Sciatic nerve (tissue), 2 donors: Measurements from ENCODE around the gene ADGRF4. TPM values are rescaled to one million over a fixed set of nuclear protein-coding genes. Genes with fewer than 3 reads are reported as not detected.
A peak's percentile ranks its signal among the peaks of the same experiment; 100 is the strongest.
"Not testable (repeated sequence)": the region's sequence is repeated elsewhere in the genome, so short reads cannot be mapped to it uniquely, and the experiment has no call there.

Experiments used
- ATAC-seq: fragments of 200-7000 bp; cut with Tn5 transposase; one replicate; pipeline ENCODE4 v1.9.1; 2020; ENCODE audit warnings: mild to moderate bottlenecking, moderate library complexity
- DNase-seq: peaks from one replicate; pipeline ENCODE4 v3.0.0-alpha.2; 2020; ENCODE audit warnings: low spot score
- intact Hi-C: fragments of 100-400 bp; cut with DNase I; formaldehyde crosslinking; loops from one replicate; pipeline ENCODE4 v1.14.2; 2022
- total RNA-seq: library from RNA; stranded (reverse); fragmentation: NEBNext Ultra II Directional; extraction: Animal tissue kit (Norgen Biotek cat#: 25700); gene quantifications from one replicate; pipeline ENCODE4 v1.2.1, GENCODE V29; 2021
- donor health status: DM: no; HTN: no; CAD: no.
- donor health status: DM: no; HTN: no; CAD: no.

The ADGRF4 gene
- total RNA-seq, 1 donor from 2014 or later = not detected

DNA sequence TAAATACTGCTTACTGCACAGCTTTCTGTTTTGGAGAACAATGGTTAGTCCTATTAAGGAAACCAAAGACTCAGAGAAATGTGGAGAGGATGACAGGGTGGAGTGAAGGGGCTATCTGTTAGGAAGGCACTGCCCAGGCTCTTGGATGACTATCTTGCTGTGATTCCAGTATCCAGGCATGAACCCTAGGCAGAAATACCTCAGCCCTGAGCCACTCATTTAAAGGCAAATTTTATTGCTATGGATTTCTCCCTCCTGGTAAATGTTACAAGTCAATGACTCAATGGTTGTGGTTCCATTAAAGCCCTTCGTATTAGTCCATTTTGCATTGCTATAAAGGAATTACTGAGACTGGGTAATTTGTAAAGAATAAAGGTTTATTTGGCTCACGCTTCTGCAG is 25.9 kb downstream of the ADGRF4 start:
- ATAC-seq (no peak), DNase-seq (no peak)
- intact Hi-C loops = no loop called here

DNA sequence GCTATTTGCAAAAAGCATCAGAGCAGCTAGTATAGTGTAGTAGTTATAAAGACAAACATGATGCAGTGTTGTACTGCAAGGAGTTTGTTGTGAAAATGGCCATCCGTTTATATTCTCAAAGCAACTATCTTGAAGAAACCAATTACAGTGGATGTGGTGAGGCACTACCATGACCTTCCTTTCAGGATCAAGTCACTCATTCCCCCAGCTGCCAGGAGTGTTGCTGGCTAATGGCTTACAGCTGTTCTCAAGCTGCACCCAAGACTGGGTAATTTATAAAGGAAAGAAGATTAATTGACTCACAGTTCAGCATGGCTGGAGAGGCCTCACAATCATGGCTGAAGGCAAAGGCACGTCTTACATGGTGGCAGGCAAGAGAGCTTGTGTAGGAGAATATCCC is 29.0 kb downstream of the ADGRF4 start:
- DNase-seq (no peak), ATAC-seq (no peak)
- intact Hi-C loops = no loop called here

GRCh38 chr6:47729019-47729418 is 30.6 kb downstream of the ADGRF4 start:
- DNase-seq (no peak), ATAC-seq (no peak)
- intact Hi-C loops = no loop called here

- ATAC-seq (no peak), DNase-seq (no peak)
- intact Hi-C loops = no loop called here
These were observed 31.1 kb downstream of the ADGRF4 start for GRCh38 chr6:47729457-47729856.

GRCh38 chr6:47733879-47734558 is 35.6 kb downstream of the ADGRF4 start:
- intact Hi-C loops = no loop called here
- DNase-seq = no peak
- no peak for ATAC-seq

DNA sequence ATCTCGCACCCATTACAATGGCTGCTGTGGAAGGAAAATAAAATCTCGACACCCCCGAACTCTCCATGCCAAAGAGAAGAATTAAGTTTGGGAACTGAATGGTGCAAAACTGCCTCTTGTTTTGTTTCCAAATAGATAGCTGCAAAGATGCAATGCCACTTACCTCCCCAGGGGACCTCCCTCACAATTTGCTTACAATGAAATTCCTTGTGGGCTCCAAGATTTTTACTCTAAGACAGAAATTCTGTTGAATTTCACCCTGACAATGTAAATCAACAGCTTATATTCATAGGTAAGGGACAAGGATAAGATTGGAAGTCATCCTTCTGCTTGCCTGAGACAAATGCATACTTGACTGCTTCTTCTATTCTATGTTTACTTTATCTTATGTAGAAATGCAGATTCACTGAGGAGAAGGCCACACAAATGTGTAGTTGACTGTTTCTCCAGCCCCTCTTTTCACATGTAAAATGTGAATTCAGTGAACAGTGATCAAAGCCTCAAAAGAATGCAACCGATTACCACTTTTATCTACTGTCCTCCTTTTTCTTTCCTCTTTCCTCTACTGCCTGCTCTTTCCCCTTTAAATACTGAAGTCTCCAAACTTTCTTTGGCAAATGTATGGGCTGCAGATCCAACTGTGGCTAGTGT is 36.6 kb downstream of the ADGRF4 start:
- intact Hi-C loops = no loop called here
- no peak for DNase-seq
- no peak for ATAC-seq

DNA sequence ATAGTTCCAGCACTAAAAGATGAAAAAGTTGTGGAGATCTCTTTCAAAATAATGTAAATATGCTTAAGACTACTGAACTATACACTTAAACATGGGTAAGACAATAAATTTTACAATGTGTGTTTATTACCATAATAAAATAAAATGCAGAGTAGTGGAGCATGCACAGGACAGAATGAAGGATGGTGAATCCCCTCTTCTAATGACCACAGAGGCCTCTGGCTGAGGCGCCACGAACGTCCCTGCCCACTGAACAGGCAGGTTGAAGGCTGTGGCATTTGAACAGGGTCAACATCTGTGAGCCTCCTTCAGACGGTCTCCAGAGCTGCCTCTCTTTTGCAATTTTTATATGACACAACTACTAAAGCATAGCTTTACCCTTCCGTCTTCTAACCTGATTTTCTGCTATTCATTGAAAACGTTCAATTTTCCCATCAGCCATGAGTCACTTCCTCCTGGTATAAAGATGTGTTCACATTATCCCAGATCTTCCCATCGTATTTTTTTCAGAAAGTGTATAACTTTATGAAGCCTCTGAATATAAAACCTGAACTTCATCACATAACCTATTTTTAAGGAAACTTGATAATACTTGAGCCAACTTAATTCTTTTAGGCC is 37.8 kb downstream of the ADGRF4 start:
- ATAC-seq (no peak), DNase-seq (no peak)
- intact Hi-C loops = no loop called here

- intact Hi-C loops = no loop called here
- ATAC-seq (peak; percentile 32), DNase-seq (no peak)
These were observed 39.0 kb downstream of the ADGRF4 start for GRCh38 chr6:47737406-47737805.

DNA sequence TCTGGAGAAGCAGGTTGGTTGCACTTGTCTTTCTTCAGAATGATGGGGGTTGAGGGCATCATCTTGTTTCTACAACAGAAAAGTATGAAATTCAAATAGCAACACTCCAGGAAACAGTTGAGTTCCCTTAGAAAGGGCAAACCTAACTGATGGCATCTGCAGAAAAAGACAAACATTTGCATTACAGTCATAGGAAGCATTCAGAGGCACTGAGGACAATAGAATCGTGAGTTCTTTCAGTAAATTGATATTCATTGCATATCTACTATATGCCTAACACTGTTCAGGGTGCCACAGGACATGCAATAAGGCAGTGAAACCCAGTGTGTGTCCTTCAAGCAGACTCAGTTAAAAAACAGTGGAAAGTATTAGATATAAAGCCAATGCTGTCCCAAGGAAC is 42.3 kb downstream of the ADGRF4 start:
- DNase-seq = no peak
- intact Hi-C loops = no loop called here
- ATAC-seq = no peak

GRCh38 chr6:47741807-47742206 is 43.4 kb downstream of the ADGRF4 start:
- DNase-seq (no peak), ATAC-seq (no peak)
- intact Hi-C loops = no loop called here

DNA sequence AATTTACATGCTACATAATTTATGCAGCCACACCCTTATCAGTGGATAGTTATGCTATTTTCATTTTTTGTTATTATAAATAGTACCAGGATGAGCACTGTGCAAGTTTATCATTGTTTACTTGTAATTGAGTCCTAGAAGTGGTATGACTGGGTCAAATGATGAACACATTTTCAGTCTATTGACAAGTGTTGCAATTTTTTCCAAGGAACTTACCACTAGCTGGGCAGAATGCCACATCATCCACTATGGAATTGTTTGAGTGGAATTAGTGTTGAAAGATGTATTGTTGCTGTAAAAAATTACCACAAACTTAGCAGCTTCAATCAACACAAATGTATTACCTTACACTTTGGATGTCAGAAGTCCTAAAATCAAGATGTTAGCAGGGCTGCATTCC is 45.4 kb downstream of the ADGRF4 start:
- ATAC-seq = no peak
- intact Hi-C loops = no loop called here

GRCh38 chr6:47745269-47745668 is 46.9 kb downstream of the ADGRF4 start:
- ATAC-seq, DNase-seq, intact Hi-C loops: not testable (repeated sequence)

More for the DNA sequence above, 45.4 kb downstream of the ADGRF4 start:
- no peak for DNase-seq

DNA sequence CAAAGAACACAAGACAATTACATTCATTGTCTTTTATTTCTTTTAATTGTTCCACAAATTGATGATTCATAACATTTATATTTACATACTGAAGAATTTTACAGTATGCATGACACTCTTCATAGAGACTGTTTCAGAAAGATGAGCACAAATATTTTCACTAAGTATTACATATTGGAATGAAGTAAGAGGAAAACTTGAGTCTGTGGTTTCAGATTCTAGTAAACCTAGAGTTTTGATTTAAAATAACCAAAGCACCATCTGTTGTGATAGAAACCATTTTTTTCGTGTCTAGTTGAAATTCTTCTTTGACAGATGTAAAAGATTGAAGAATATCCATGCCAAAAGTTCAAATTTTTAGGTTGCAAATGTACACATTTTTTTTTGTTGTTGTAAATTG is 51.4 kb downstream of the ADGRF4 start:
- ATAC-seq = no peak
- intact Hi-C loops = no loop called here
- DNase-seq = no peak

DNA sequence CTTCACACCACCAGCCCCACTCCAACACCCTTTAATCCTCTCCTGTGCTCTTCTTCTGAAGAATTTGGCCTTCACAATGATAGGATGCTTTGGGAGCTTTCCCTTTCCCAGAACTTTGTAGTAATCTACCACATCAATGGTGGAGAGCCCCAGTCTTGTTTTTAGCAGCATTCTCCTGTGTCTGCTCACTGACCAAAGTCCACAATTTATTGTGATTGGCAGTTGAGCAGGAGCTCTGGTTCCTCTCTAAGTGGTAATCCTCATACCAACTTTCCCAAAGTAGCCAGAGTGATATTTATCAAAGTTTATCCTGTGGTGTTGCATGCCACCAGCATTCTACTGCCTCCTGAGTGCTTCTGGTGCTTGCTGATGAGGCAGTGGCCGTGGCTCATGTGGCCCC is 54.4 kb downstream of the ADGRF4 start:
- no peak for ATAC-seq
- no peak for DNase-seq
- intact Hi-C loops = no loop called here

DNA sequence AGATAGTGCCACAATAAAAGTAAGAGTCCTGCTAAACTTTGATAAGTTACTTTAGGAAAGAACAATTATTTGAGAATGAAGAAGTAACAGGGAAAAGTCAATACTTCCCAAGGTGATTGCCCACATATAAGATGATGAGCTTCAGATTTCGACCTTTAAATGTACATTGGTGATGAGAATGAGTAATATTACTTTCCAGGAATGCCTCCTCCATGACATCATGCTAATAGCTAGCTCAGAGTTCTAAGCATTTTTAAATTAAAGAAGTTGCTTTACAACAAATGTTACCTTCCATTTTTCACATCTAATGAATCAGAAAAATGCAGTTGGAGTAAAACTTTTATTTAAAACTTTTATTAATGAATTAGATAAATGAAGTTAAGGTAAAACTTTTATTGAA is 61.0 kb downstream of the ADGRF4 start:
- no peak for ATAC-seq

GRCh38 chr6:47762502-47762901 is 64.1 kb downstream of the ADGRF4 start:
- DNase-seq = no peak
- ATAC-seq = no peak
- intact Hi-C loops = no loop called here

More for the DNA sequence above, 61.0 kb downstream of the ADGRF4 start:
- no peak for DNase-seq
- intact Hi-C loops = no loop called here

DNA sequence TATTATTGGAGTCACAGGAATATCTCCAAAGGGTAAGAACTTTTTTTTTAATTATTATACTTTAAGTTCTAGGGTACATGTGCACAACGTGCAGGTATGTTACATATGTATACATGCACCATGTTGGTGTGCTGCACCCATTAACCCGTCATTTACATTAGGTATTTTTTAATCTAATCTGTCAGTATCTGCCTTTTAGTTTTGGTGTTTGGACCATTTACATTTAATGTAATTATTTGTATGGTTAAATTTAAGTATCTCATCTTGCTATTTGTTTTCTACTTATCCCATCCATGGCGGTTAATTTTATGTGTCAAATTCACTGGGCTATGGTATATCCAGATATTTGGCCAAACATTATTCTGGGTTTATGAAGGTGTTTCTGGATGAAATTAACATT is 68.1 kb downstream of the ADGRF4 start:
- DNase-seq (no peak), ATAC-seq (no peak)
- intact Hi-C loops = no loop called here

GRCh38 chr6:47767102-47767501 is 68.7 kb downstream of the ADGRF4 start:
- ATAC-seq = no peak
- intact Hi-C loops = no loop called here
- no peak for DNase-seq

DNA sequence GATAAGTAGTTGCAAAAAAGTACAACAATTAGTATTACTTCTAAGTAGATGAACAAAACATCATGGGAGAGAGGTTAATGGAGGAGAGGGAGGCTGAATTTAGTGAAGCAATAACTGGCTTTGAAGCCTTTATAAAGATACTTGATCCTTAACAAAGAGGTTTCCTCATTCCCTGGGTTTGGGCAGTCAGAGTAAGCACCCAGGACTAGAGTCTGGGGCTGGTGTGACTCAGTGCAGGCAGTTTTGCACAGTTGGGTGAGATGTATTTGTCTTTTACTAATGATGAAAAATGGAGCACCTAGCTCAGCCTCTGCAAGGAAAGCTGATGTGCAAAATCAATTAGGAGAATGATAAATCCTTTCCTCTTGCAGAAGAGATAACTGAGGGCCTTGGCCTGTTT is 71.6 kb downstream of the ADGRF4 start:
- DNase-seq = no peak
- intact Hi-C loops = no loop called here
- ATAC-seq = no peak
